BE2C (cell line): ENCODE measurements around the gene IQSEC1.
"Not testable (repeated sequence)": the region's sequence is repeated elsewhere in the genome, so short reads cannot be mapped to it uniquely, and the experiment has no call there.

Source experiments
- DNase-seq: peaks from one replicate; pipeline ENCODE4 v3.0.0-alpha.2; 2020
- H3K27me3 ChIP-seq: fragments of 250-450 bp; sonication (Bioruptor Pico); 2 replicates; pipeline ENCODE4 v1.5.1; 2020; ENCODE audit warnings: mild to moderate bottlenecking
- H3K36me3 ChIP-seq: fragments of 250-450 bp; sonication (Bioruptor Pico); 2 replicates; pipeline ENCODE4 v1.5.1; 2020; ENCODE audit warnings: mild to moderate bottlenecking
- H3K4me1 ChIP-seq: fragments of 250-450 bp; sonication (Bioruptor Pico); 2 replicates; pipeline ENCODE4 v1.5.1; 2020
- H3K4me3 ChIP-seq: 2 replicates; pipeline ENCODE4 v1.5.1; 2011; ENCODE audit warnings: low read depth, low read length
- H3K9me3 ChIP-seq: fragments of 250-450 bp; sonication (Bioruptor Pico); 2 replicates; pipeline ENCODE4 v1.5.1; 2020
- TF ChIP-seq, protein P1 (sequence below): IDR thresholded peaks from 2 replicates; pipeline ENCODE4 v1.5.1; 2012; ENCODE audit warnings: mild to moderate bottlenecking, low read depth, low read length

The IQSEC1 gene

DNA sequence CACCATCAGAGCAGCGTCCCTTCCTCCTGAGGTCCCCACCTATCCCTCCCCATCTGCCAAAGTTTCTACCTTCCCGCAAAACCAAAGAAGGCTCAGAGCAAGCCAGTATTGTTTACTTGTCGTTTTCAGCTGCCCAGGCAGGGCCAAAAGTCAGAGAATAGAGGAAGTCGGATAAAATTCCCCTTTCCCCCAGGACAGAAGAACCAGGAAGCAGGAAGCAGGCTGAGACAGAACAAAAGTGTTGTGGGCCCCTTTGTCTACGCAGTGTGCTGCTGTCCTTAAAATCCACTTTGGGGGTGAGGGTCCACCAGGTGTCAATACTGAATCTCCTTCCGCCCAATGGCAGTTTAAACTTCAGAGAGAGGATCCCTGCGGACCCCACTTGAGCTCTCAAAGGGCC lies 213.4 kb downstream of the IQSEC1 start:
- DNase-seq = no peak
- Histone ChIP-seq H3K36me3 (no peaks in the 10 kb centered on the region), H3K27me3 (no peaks in the 10 kb centered on the region), H3K4me3 (no peak overlapping the region), H3K4me1 (no peaks in the 10 kb centered on the region), H3K9me3 (no peaks in the 10 kb centered on the region)
- TF ChIP-seq, protein P1, sequence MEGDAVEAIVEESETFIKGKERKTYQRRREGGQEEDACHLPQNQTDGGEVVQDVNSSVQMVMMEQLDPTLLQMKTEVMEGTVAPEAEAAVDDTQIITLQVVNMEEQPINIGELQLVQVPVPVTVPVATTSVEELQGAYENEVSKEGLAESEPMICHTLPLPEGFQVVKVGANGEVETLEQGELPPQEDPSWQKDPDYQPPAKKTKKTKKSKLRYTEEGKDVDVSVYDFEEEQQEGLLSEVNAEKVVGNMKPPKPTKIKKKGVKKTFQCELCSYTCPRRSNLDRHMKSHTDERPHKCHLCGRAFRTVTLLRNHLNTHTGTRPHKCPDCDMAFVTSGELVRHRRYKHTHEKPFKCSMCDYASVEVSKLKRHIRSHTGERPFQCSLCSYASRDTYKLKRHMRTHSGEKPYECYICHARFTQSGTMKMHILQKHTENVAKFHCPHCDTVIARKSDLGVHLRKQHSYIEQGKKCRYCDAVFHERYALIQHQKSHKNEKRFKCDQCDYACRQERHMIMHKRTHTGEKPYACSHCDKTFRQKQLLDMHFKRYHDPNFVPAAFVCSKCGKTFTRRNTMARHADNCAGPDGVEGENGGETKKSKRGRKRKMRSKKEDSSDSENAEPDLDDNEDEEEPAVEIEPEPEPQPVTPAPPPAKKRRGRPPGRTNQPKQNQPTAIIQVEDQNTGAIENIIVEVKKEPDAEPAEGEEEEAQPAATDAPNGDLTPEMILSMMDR = no peak

DNA sequence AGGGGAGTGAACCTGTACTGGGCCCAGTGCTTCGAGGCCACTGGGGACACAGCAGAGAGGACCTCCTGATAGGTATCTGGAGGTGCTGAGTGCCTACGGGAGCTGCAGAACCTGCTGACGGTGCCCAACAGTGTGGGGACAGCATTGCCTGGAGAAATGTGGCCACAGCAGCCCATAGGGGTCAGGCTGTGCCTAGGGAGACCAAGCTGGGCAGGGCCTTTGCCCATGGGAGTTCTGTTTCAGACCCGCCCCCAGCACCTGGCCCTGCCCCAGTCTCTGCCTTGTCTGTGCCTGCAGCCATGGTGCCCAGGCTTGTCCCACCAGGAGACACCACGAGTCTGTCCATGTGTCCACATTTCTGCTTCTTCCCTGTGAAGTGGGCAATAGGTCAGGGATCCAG lies 216.6 kb downstream of the IQSEC1 start:
- H3K4me3 ChIP-seq = no peak overlapping the region
- no peaks in the 10 kb centered on the region for H3K9me3 ChIP-seq
- no peaks in the 10 kb centered on the region for H3K36me3 ChIP-seq
- no peaks in the 10 kb centered on the region for H3K4me1 ChIP-seq
- TF ChIP-seq, protein P1 = no peak
- no peaks in the 10 kb centered on the region for H3K27me3 ChIP-seq
- DNase-seq = no peak

DNA sequence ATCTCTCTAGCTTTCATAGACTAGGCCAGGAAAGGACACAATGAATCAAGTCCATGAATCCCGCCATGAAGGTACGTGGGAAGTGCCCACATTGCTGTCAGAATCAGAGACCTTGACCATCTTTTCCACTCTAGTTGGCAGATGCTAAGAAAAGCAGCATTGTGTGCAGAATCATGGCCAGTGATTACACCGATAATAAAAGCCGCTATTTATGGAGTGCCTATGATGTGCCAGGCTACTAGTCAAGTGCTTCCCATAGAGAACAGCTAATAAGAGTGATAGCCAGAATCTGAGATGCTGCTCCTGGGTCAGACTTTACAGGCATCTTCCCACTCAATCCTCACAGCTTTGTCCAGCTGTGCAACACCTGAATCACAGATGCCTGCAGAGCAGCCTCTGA lies 218.7 kb downstream of the IQSEC1 start:
- no peaks in the 10 kb centered on the region for H3K27me3 ChIP-seq
- DNase-seq = no peak
- no peaks in the 10 kb centered on the region for H3K9me3 ChIP-seq
- no peak overlapping the region for H3K4me3 ChIP-seq
- H3K4me1 ChIP-seq = no peaks in the 10 kb centered on the region
- TF ChIP-seq, protein P1 = no peak
- H3K36me3 ChIP-seq = no peaks in the 10 kb centered on the region

DNA sequence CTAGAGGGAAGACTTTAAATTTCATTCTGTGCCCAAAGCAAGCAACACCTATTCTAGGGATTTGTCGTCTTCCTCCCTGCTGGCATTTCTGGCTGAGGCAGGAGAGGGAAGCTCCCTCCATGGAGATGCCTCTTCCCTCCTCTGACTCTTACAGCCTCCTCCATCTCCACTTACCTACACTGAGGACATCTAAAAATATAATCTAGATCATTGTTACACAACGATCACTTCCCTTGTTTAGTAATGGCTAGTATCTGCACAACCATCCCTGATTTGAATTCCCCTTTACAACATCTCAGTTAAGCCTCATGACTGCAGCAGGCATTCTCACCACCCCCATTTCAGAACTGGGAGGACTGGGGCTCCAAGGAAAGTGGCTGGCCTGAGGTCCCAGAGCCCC lies 219.4 kb downstream of the IQSEC1 start:
- not testable (repeated sequence) for H3K4me3 ChIP-seq, H3K27me3 ChIP-seq, H3K4me1 ChIP-seq, DNase-seq, H3K36me3 ChIP-seq, H3K9me3 ChIP-seq

DNA sequence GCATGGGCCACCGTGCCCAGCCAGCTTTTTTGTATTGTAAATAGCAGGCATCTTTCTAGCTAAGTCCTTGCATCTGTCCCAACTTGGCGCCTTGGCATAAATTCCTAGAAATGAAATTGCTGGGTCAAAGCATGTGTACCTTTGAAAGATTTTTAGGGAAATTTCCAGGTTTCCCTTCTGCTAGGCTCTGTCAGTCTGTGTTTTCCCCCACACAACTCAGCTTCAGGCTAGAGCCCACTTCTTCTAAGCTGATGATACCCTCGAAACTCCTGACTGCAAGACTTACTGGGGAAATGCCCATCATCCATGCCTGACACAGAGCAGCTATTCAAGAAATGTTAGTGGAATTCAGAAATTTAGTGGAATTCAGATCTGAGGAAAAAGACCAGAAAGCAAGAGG lies 221.0 kb downstream of the IQSEC1 start:
- Histone ChIP-seq H3K27me3 (no peaks in the 10 kb centered on the region), H3K9me3 (no peaks in the 10 kb centered on the region), H3K36me3 (no peaks in the 10 kb centered on the region), H3K4me3 (no peak overlapping the region), H3K4me1 (no peaks in the 10 kb centered on the region)
- TF ChIP-seq, protein P1 = no peak
- DNase-seq = no peak
